HFF-Myc (cell line): ENCODE results near the gene OXSR1.
"Not testable (repeated sequence)": the region's sequence is repeated elsewhere in the genome, so short reads cannot be mapped to it uniquely, and the experiment has no call there.

Source experiments
- DNase-seq: peaks from one replicate; pipeline ENCODE4 v3.0.0-alpha.2; 2011; ENCODE audit warnings: low read depth; ENCODE audit errors: extremely low read depth
- H3K4me3 ChIP-seq: replicated peaks from 2 replicates; pipeline ENCODE4 v1.5.1; 2011; ENCODE audit warnings: low read depth, mild to moderate bottlenecking, control low read depth, low read length
- TF ChIP-seq, protein P1 (sequence below): IDR thresholded peaks from 2 replicates; pipeline ENCODE4 v1.5.1; 2012; ENCODE audit warnings: mild to moderate bottlenecking, low read depth, low read length, control low read depth; ENCODE audit errors: missing control alignments

OXSR1 gene

DNA sequence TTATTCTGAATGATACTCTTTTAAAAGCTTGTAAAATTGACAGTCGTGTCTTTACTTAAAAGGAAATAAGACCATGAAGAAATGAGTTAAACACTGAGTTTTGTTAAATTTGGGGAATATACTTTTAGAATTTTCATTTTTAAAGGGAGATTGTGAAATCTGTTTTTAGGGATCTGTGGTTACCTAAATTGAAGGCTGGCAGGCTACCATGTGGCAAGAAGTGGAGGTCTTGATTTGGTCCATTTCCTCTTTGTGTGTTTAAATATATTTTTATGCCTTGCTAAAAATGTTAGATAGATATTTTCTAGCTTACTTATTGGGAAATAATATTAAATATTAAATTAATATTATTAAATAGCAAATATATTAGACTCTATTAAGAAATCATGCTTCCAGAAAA, 63.7 kb downstream of the OXSR1 start:
- TF ChIP-seq, protein P1, sequence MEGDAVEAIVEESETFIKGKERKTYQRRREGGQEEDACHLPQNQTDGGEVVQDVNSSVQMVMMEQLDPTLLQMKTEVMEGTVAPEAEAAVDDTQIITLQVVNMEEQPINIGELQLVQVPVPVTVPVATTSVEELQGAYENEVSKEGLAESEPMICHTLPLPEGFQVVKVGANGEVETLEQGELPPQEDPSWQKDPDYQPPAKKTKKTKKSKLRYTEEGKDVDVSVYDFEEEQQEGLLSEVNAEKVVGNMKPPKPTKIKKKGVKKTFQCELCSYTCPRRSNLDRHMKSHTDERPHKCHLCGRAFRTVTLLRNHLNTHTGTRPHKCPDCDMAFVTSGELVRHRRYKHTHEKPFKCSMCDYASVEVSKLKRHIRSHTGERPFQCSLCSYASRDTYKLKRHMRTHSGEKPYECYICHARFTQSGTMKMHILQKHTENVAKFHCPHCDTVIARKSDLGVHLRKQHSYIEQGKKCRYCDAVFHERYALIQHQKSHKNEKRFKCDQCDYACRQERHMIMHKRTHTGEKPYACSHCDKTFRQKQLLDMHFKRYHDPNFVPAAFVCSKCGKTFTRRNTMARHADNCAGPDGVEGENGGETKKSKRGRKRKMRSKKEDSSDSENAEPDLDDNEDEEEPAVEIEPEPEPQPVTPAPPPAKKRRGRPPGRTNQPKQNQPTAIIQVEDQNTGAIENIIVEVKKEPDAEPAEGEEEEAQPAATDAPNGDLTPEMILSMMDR, result no peak
- DNase-seq, result no peak
- H3K4me3 ChIP-seq, result no peak overlapping the region

DNA sequence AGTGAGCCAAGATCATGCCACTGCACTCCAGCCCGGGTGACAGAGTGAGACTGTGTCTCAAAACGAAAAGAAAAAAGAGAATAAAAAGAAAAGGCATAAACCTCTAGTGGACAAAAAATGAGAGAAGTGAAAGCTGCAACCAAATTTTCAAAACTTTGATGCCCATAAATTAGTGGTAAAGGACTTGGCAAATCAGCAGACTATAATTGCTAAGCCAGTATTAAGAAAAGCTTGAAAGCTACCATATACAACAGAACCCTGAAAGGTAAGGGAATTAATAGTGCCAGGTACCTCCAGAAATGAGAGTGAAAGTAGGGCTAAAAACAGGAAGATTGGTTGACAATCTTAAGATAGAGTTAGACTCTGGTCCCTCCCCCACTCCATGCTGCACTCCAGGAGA, 67.4 kb downstream of the OXSR1 start:
- no peak for DNase-seq
- H3K4me3 ChIP-seq, result no peak overlapping the region
- TF ChIP-seq, protein P1, result no peak

DNA sequence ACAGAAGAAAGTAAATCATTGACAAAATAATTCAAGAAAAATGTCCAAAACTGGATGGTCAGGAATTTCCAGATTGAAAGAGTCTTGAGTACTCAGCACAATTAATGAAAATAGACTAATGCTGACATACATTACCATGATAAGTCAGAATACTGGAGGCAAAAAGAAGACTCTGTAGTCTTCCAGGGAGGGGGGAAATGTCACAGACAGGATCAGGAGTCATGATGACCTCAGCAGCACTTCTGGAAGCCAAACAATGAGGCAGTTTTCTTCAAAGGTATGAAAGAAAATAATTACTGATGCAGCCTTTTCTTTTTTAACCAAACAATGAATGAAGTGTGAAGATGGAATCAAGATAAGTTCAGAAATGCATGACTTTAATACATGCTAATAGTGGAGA, 70.1 kb downstream of the OXSR1 start:
- DNase-seq, result no peak
- TF ChIP-seq, protein P1, result no peak
- no peak overlapping the region for H3K4me3 ChIP-seq

DNA sequence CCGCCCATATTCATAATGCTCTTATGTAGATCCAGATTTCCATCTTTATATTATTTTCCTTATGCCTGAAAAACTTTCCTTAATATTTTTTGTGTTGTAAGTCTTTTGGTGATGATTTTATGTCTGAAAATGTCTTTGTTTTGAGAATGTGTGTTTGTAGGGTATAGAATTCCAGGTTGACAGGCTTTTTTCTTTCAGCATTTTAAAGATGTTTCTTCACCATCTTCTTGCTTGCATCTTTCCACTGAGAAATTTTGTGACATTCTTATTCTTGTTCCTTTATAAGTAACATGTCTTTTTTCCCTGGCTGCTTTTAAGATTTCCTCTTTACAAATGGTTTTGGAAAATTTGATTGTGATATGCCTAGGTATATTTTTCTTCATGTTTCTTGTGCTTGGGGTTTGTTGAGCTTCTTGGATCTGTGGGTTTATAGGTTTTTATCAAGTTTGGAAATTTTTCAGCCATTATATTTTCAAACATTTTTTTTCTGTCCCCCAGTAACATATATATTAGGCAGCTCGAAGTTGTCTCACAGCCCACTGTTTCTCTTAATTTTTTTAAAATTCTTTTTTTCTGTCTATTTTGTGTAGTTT, 73.2 kb downstream of the OXSR1 start:
- no peak for DNase-seq
- TF ChIP-seq, protein P1, result no peak
- H3K4me3 ChIP-seq, result no peak overlapping the region

DNA sequence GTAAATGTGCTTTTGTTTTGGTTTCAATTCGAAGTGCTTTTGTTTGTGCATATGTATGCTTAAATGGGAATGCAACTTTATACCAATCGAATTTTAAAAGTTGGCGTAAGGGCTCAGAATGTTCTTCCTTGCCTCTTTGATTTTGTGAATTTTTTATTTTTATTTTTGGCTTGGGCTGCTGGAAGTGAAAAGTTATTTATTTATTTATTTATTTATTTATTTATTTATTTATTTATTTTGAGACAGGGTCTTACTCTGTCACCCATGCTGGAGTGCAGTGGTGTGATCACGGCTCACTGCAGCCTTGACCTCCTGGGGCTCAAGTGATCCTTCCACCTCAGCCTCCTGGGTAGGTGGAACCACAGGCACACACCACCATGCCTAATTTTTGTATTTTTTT, 77.5 kb downstream of the OXSR1 start:
- not testable (repeated sequence) for H3K4me3 ChIP-seq, DNase-seq

DNA sequence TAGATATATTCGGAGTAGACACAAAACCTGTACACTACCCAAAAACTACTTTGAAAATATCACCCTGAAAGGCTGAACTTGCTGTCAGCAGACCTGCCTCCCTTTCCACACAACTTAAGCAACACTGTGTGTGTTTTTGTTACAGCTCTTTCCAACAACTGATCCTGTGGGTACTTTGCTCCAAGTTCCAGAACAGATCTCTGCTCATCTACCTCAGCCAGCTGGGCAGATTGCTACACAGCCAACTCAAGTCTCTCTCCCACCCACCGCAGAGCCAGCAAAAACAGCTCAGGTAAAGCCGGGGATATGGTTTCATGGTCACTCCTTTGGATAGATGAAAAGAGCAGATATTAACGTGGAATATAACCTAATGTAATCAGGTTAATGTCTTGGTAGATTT, 80.6 kb downstream of the OXSR1 start:
- DNase-seq, result no peak
- H3K4me3 ChIP-seq, result no peak overlapping the region
- TF ChIP-seq, protein P1, result no peak

DNA sequence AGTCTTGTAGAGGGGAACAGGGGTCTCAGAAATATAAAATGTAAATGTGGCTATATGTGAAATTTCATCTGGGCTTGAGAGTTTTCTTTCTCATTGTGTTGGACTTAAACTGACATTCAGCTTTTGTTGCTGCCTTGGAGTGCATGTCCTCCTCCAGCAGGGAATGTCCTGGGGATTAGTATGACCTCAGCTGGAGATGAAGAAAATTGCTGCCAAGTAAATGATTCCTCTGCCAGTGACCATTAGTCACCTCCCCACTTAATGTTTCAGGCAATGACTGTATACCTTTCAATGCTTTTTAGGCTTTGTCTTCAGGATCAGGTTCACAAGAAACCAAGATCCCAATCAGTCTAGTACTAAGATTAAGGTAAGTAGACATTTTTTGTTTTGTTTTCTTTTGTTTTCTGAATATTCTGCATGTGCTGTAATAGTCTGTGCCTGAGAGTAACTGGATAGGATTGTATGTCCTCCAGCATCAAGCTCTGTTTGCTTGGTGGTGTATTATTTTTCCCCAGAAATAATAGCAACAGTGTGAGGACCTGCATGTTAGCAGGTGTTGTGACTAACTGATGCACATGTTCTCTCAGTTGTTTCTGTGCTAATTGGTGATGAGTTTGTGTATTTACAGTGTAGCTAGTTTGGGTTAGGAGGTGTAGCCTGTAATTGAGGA, 82.2 kb downstream of the OXSR1 start:
- DNase-seq, result peak; percentile 52
- H3K4me3 ChIP-seq, result no peak overlapping the region
- TF ChIP-seq, protein P1, result no peak
